Neuronal stem cell (in vitro differentiated cells): Measurements from ENCODE around the gene GYPA.
"Not testable (repeated sequence)": the region's sequence is repeated elsewhere in the genome, so short reads cannot be mapped to it uniquely, and the experiment has no call there.

ENCODE experiments used
- DNase-seq: peaks from one replicate; pipeline ENCODE4 v3.0.0-alpha.2; 2013; ENCODE audit warnings: low spot score
- H2AFZ ChIP-seq: one replicate; pipeline ENCODE4 v1.6.1; 2013; ENCODE audit warnings: mild to moderate bottlenecking, low read length, inconsistent platforms
- H2AK5ac ChIP-seq: 2 replicates; pipeline ENCODE4 v1.6.1; 2013; ENCODE audit warnings: low read depth, mild to moderate bottlenecking, inconsistent platforms, low read length, moderate library complexity, mixed read lengths
- H2BK120ac ChIP-seq: 2 replicates; pipeline ENCODE4 v1.6.1; 2013; ENCODE audit warnings: low read depth, mild to moderate bottlenecking, inconsistent platforms, low read length, moderate library complexity, mixed read lengths
- H2BK12ac ChIP-seq: one replicate; pipeline ENCODE4 v1.6.1; 2013; ENCODE audit warnings: low read length, inconsistent platforms
- H2BK15ac ChIP-seq: 2 replicates; pipeline ENCODE4 v1.6.1; 2013; ENCODE audit warnings: mild to moderate bottlenecking, low read length, inconsistent platforms, mixed read lengths
- H2BK5ac ChIP-seq: one replicate; pipeline ENCODE4 v1.6.1; 2013; ENCODE audit warnings: inconsistent platforms, mild to moderate bottlenecking, low read length, moderate library complexity
- H3K14ac ChIP-seq: one replicate; pipeline ENCODE4 v1.6.1; 2013; ENCODE audit warnings: low read length, inconsistent platforms
- H3K18ac ChIP-seq: 2 replicates; pipeline ENCODE4 v1.6.1; 2013; ENCODE audit warnings: low read length, inconsistent platforms
- H3K23ac ChIP-seq: 2 replicates; pipeline ENCODE4 v1.6.1; 2013; ENCODE audit warnings: low read depth, mild to moderate bottlenecking, mixed read lengths, low read length, inconsistent platforms; ENCODE audit not compliant: poor library complexity
- H3K27ac ChIP-seq: replicated peaks from 3 replicates; pipeline ENCODE4 v1.5.1; 2013; ENCODE audit warnings: low read length, inconsistent platforms
- H3K27me3 ChIP-seq, 3 experiments: 2 replicates each; pipeline ENCODE4 v1.6.1; 2013; ENCODE audit warnings: low read length in 3 of 3, mild to moderate bottlenecking in 2 of 3, inconsistent platforms in 1 of 3, low read depth in 1 of 3, mixed read lengths in 1 of 3, moderate library complexity in 1 of 3; ENCODE audit not compliant: control insufficient read depth in 3 of 3, insufficient read depth in 3 of 3
- H3K36me3 ChIP-seq, 2 donors: replicated peaks in 1 of 2; 2 replicates each; pipeline ENCODE4 v1.6.1; 2013; ENCODE audit warnings: low read length in 2 of 2; ENCODE audit not compliant: control insufficient read depth in 2 of 2, insufficient read depth in 2 of 2
- H3K4ac ChIP-seq: 2 replicates; pipeline ENCODE4 v1.6.1; 2013; ENCODE audit warnings: inconsistent platforms, mild to moderate bottlenecking, low read length, moderate library complexity
- H3K4me1 ChIP-seq, 2 donors: 1 replicate in 1 of 2; 2 replicates in 1 of 2; pipeline ENCODE4 v1.6.1; 2013; ENCODE audit warnings: low read length in 2 of 2, low read depth in 1 of 2; ENCODE audit not compliant: control insufficient read depth in 2 of 2, insufficient read depth in 1 of 2
- H3K4me2 ChIP-seq: one replicate; pipeline ENCODE4 v1.6.1; 2013; ENCODE audit warnings: mild to moderate bottlenecking, low read length, inconsistent platforms; ENCODE audit not compliant: insufficient read depth, poor library complexity, severe bottlenecking
- H3K4me3 ChIP-seq, 2 donors: 2 replicates each; pipeline ENCODE4 v1.5.1; 2013; ENCODE audit warnings: low read length in 2 of 2, mild to moderate bottlenecking in 2 of 2, inconsistent platforms in 1 of 2, moderate library complexity in 1 of 2
- H3K79me1 ChIP-seq: one replicate; pipeline ENCODE4 v1.6.1; 2013; ENCODE audit warnings: low read depth, mild to moderate bottlenecking, inconsistent platforms, low read length, moderate library complexity
- H3K9ac ChIP-seq: one replicate; pipeline ENCODE4 v1.6.1; 2013; ENCODE audit warnings: mild to moderate bottlenecking, low read depth, low read length, inconsistent platforms; ENCODE audit not compliant: poor library complexity
- H3K9me3 ChIP-seq, 2 donors: replicated peaks in 1 of 2; 2 replicates each; pipeline versions ENCODE3 to v1.6.1; 2013; ENCODE audit warnings: low read length in 2 of 2, mild to moderate bottlenecking in 2 of 2, inconsistent platforms in 1 of 2, low read depth in 1 of 2, mixed read lengths in 1 of 2, moderate library complexity in 1 of 2; ENCODE audit not compliant: control insufficient read depth in 2 of 2, insufficient read depth in 1 of 2
- H4K8ac ChIP-seq: one replicate; pipeline ENCODE4 v1.6.1; 2013; ENCODE audit warnings: low read depth, mild to moderate bottlenecking, inconsistent platforms, low read length, moderate library complexity
- H4K91ac ChIP-seq: one replicate; pipeline ENCODE4 v1.6.1; 2013; ENCODE audit warnings: low read length, low read depth, mild to moderate bottlenecking, inconsistent platforms; ENCODE audit not compliant: poor library complexity
- WGBS, 2 donors: extraction: QIAGEN DNeasy Blood & Tissue Kit; methylation state at CpG; one replicate each; pipeline ENCODE4 v1.1.7; 2013; ENCODE audit warnings: missing lambda C conversion rate in 2 of 2, mixed read lengths in 1 of 2; ENCODE audit not compliant: insufficient read length in 2 of 2, insufficient replicate concordance in 1 of 2; ENCODE audit errors: extremely low coverage in 2 of 2; 5-methylcytosine and 5-hydroxymethylcytosine counted together

GYPA gene

GRCh38 chr4:144139547-144139946 lies 971 bp downstream of the GYPA start:
- H2BK5ac ChIP-seq, H4K91ac ChIP-seq, H4K8ac ChIP-seq, H3K23ac ChIP-seq, H3K18ac ChIP-seq, H3K9me3 ChIP-seq, H3K4me2 ChIP-seq, H2BK120ac ChIP-seq, H3K79me1 ChIP-seq, H2BK15ac ChIP-seq, H2AK5ac ChIP-seq, H3K4ac ChIP-seq, H2AFZ ChIP-seq, H3K36me3 ChIP-seq, H3K14ac ChIP-seq, DNase-seq, H3K27me3 ChIP-seq, H3K9ac ChIP-seq, H2BK12ac ChIP-seq, H3K27ac ChIP-seq, H3K4me1 ChIP-seq, H3K4me3 ChIP-seq: not testable (repeated sequence)
- WGBS, 2 donors = no CpG with 5 or more reads among the region's 2 CpGs

GRCh38 chr4:144138239-144138638 lies 2.3 kb downstream of the GYPA start:
- not testable (repeated sequence) for H3K4ac ChIP-seq, H3K18ac ChIP-seq, H3K23ac ChIP-seq, H3K4me2 ChIP-seq, H3K27ac ChIP-seq, H2AFZ ChIP-seq, DNase-seq, H3K79me1 ChIP-seq, H3K36me3 ChIP-seq, H2BK120ac ChIP-seq, H2BK15ac ChIP-seq, H2BK12ac ChIP-seq, H3K14ac ChIP-seq, H3K4me1 ChIP-seq, H3K27me3 ChIP-seq, H4K91ac ChIP-seq, H3K9ac ChIP-seq, H4K8ac ChIP-seq, H2BK5ac ChIP-seq, H3K9me3 ChIP-seq, H2AK5ac ChIP-seq, H3K4me3 ChIP-seq
- WGBS, 2 donors = no CpG with 5 or more reads among the region's 4 CpGs

GRCh38 chr4:144137137-144137931 lies 3.2 kb downstream of the GYPA start:
- not testable (repeated sequence) for H2BK12ac ChIP-seq, H3K9ac ChIP-seq, H3K36me3 ChIP-seq, H4K8ac ChIP-seq, H4K91ac ChIP-seq, H2AK5ac ChIP-seq, H3K27ac ChIP-seq, H3K4me2 ChIP-seq, DNase-seq, H3K79me1 ChIP-seq, H2BK5ac ChIP-seq, H2BK120ac ChIP-seq, H3K9me3 ChIP-seq, H3K14ac ChIP-seq, H3K23ac ChIP-seq, H3K4ac ChIP-seq, H3K4me1 ChIP-seq, H3K18ac ChIP-seq, H3K4me3 ChIP-seq, H3K27me3 ChIP-seq, H2BK15ac ChIP-seq, H2AFZ ChIP-seq
- no CpG with 5 or more reads among the region's 8 CpGs for whole genome bisulfite sequencing, 2 donors

GRCh38 chr4:144136189-144136588 lies 4.3 kb downstream of the GYPA start:
- H3K27ac ChIP-seq, H2BK15ac ChIP-seq, H3K9ac ChIP-seq, H4K8ac ChIP-seq, H3K36me3 ChIP-seq, H3K4me1 ChIP-seq, H3K4ac ChIP-seq, H3K79me1 ChIP-seq, H3K18ac ChIP-seq, H3K27me3 ChIP-seq, H3K4me3 ChIP-seq, DNase-seq, H4K91ac ChIP-seq, H3K4me2 ChIP-seq, H3K23ac ChIP-seq, H3K14ac ChIP-seq, H2AK5ac ChIP-seq, H2BK12ac ChIP-seq, H2BK120ac ChIP-seq, H3K9me3 ChIP-seq, H2AFZ ChIP-seq, H2BK5ac ChIP-seq: not testable (repeated sequence)
- WGBS, 2 donors = no CpG with 5 or more reads among the region's 4 CpGs
